Measurements from ENCODE around the gene TESPA1. TPM values are rescaled to one million over a fixed set of nuclear protein-coding genes. Genes with fewer than 3 reads are reported as not detected.

The TESPA1 gene
- polyA plus RNA-seq, 1 of the 3 experiments (the other 2 are of a cell fraction), result not detected

GRCh38 chr12:55034218-55034617 lies 49.7 kb upstream of the TESPA1 start (continued):
- TF ChIP-seq REST (IDR thresholded peaks at IDR 0.05; ENCODE audit: low read depth, low read length) (no peak), SIN3A (IDR thresholded peaks at IDR 0.05; ENCODE audit: borderline replicate concordance, low read depth, low read length) (no peak), YY1 (IDR thresholded peaks at IDR 0.05; ENCODE audit: low read depth) (no peak), FOSL2 (IDR thresholded peaks at IDR 0.05; ENCODE audit: borderline replicate concordance, low read depth) (no peak)

DNA sequence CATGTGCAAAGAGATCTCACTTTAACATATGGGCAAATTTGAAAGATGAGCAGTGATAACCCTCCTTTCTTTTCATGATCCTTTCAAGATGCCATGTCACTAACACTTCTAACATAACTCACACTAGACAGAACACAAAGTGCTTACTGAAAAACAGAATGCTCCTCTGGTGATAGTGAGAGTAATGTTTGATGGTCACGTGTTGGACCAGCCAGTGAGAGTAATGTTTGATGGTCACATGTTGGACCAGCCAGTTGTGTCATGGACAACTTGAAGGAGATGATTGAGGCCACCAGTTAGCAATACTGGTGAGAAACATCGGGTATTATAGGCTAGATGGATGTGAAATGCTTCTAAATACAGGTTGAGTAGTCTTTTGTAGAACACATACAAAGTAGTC lies 40.9 kb upstream of the TESPA1 start:
- no peak overlapping the region for H3K27ac ChIP-seq (ENCODE audit: low read depth in 2 of 2, low read length in 1 of 2)
- no peaks in the 10 kb centered on the region for H3K36me3 ChIP-seq (replicated peaks in 1 of 2; ENCODE audit: control insufficient read depth in 1 of 2, insufficient read depth in 2 of 2, low read length in 1 of 2)
- no peak overlapping the region for H3K9ac ChIP-seq
- DNase-seq, result no peak
- ChIA-PET POLR2A (no interaction called here), CTCF (interaction anchor here (1.9 to 2.6 kb wide), 2 partner anchors 32 to 47 kb away, joined by 4 to 12 read pairs; no protein-coding TSS in a partner anchor)
- H3K4me2 ChIP-seq, result no peak overlapping the region
- H3K9me3 ChIP-seq, result no peaks in the 10 kb centered on the region
- no peaks in the 10 kb centered on the region for H4K20me1 ChIP-seq (ENCODE audit: insufficient read depth)
- 3% methylated on average over 2 of the region's 2 CpGs for WGBS (ENCODE audit: low lambda C conversion rate)
- H3K9me2 ChIP-seq, result no peaks in the 10 kb centered on the region
- H3K4me1 ChIP-seq (ENCODE audit: control insufficient read depth in 1 of 2, insufficient read depth in 2 of 2, low read depth in 1 of 2, low read length in 1 of 2), result no peaks in the 10 kb centered on the region
- H3K4me3 ChIP-seq (ENCODE audit: low read depth in 2 of 2, low read length in 1 of 2), result no peak overlapping the region
- H3F3A ChIP-seq (replicated peaks; ENCODE audit: insufficient read depth), result no peaks in the 10 kb centered on the region
- no peaks in the 10 kb centered on the region for H3K79me2 ChIP-seq (ENCODE audit: insufficient read depth)
- no peak overlapping the region for H2AFZ ChIP-seq (ENCODE audit: low read depth)
- TF ChIP-seq, protein P1, sequence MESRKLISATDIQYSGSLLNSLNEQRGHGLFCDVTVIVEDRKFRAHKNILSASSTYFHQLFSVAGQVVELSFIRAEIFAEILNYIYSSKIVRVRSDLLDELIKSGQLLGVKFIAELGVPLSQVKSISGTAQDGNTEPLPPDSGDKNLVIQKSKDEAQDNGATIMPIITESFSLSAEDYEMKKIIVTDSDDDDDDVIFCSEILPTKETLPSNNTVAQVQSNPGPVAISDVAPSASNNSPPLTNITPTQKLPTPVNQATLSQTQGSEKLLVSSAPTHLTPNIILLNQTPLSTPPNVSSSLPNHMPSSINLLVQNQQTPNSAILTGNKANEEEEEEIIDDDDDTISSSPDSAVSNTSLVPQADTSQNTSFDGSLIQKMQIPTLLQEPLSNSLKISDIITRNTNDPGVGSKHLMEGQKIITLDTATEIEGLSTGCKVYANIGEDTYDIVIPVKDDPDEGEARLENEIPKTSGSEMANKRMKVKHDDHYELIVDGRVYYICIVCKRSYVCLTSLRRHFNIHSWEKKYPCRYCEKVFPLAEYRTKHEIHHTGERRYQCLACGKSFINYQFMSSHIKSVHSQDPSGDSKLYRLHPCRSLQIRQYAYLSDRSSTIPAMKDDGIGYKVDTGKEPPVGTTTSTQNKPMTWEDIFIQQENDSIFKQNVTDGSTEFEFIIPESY (IDR thresholded peaks at IDR 0.05; ENCODE audit: borderline replicate concordance, low read depth), result no peak
- no peak for TF ChIP-seq POLR2AphosphoS5 (IDR thresholded peaks at IDR 0.05; ENCODE audit: low read depth, low read length)
- no peak for TF ChIP-seq RAD21 (IDR thresholded peaks at IDR 0.05; ENCODE audit: low read length)
- no peak for TF ChIP-seq TEAD4 (IDR thresholded peaks at IDR 0.05; ENCODE audit: borderline replicate concordance, insufficient read depth)
- TF ChIP-seq, protein P2, sequence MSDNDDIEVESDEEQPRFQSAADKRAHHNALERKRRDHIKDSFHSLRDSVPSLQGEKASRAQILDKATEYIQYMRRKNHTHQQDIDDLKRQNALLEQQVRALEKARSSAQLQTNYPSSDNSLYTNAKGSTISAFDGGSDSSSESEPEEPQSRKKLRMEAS (IDR thresholded peaks at IDR 0.05; ENCODE audit: low read depth), result no peak
- TF ChIP-seq SIN3A (IDR thresholded peaks at IDR 0.05; ENCODE audit: borderline replicate concordance, low read depth, low read length), result no peak
- no peak for TF ChIP-seq FOSL2 (IDR thresholded peaks at IDR 0.05; ENCODE audit: borderline replicate concordance, low read depth)
- TF ChIP-seq, protein P3, sequence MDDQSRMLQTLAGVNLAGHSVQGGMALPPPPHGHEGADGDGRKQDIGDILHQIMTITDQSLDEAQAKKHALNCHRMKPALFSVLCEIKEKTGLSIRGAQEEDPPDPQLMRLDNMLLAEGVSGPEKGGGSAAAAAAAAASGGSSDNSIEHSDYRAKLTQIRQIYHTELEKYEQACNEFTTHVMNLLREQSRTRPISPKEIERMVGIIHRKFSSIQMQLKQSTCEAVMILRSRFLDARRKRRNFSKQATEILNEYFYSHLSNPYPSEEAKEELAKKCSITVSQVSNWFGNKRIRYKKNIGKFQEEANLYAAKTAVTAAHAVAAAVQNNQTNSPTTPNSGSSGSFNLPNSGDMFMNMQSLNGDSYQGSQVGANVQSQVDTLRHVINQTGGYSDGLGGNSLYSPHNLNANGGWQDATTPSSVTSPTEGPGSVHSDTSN (IDR thresholded peaks at IDR 0.05), result no peak
- no peak for TF ChIP-seq RFX5 (IDR thresholded peaks at IDR 0.05; ENCODE audit: low read length)
- TF ChIP-seq REST (IDR thresholded peaks at IDR 0.05; ENCODE audit: low read depth, low read length), result no peak
- TF ChIP-seq JUND (IDR thresholded peaks at IDR 0.05), result no peak
- no peak for TF ChIP-seq GABPA (IDR thresholded peaks at IDR 0.05; ENCODE audit: low read depth)
- TF ChIP-seq TAF1 (IDR thresholded peaks at IDR 0.05; ENCODE audit: borderline replicate concordance, low read depth, low read length), result no peak
- TF ChIP-seq, protein P4, sequence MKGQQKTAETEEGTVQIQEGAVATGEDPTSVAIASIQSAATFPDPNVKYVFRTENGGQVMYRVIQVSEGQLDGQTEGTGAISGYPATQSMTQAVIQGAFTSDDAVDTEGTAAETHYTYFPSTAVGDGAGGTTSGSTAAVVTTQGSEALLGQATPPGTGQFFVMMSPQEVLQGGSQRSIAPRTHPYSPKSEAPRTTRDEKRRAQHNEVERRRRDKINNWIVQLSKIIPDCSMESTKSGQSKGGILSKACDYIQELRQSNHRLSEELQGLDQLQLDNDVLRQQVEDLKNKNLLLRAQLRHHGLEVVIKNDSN (IDR thresholded peaks at IDR 0.05; ENCODE audit: borderline replicate concordance, low read depth), result no peak
- TF ChIP-seq CHD2 (IDR thresholded peaks at IDR 0.05; ENCODE audit: low read length, partially characterized antibody), result no peak
- no peak for TF ChIP-seq MXI1 (IDR thresholded peaks at IDR 0.05; ENCODE audit: low read depth, low read length)
- TF ChIP-seq SMC3 (IDR thresholded peaks at IDR 0.05; ENCODE audit: low read depth, low read length), result no peak
- no peaks in the 10 kb centered on the region for H3K27me3 ChIP-seq (ENCODE audit: insufficient read depth)
